Keratinocyte (primary cell): ENCODE measurements around the gene LDLRAD4. TPM values are rescaled to one million over a fixed set of nuclear protein-coding genes. Genes with fewer than 3 reads are reported as not detected.

Experiments
- DNase-seq: peaks from one replicate; pipeline ENCODE4 v3.0.0-alpha.2; 2011; ENCODE audit warnings: low read depth, missing footprints, low spot score
- FAIRE-seq: peaks from 2 replicates; lab custom pipeline; 2011; peaks lifted over from hg19 to GRCh38; lab: Jason Lieb, UNC
- H2AFZ ChIP-seq: 2 replicates; pipeline ENCODE4 v1.6.0; 2012; ENCODE audit warnings: low read length, control low read depth, inconsistent platforms; ENCODE audit not compliant: control insufficient read depth
- H3K27ac ChIP-seq: 2 replicates; pipeline ENCODE4 v1.5.1; 2011; ENCODE audit warnings: low read length; ENCODE audit not compliant: control insufficient read depth, insufficient read depth
- H3K27me3 ChIP-seq: 3 replicates; pipeline ENCODE4 v1.6.0; 2011; ENCODE audit warnings: low read length; ENCODE audit not compliant: control insufficient read depth, insufficient read depth; ENCODE audit errors: extremely low read depth
- H3K36me3 ChIP-seq, 2 experiments: 2 replicates in 1 of 2; 3 replicates in 1 of 2; pipeline ENCODE4 v1.5.1; 2011; ENCODE audit warnings: low read length in 2 of 2, mild to moderate bottlenecking in 1 of 2; ENCODE audit not compliant: control insufficient read depth in 2 of 2, insufficient read depth in 2 of 2; ENCODE audit errors: extremely low read depth in 1 of 2
- H3K4me1 ChIP-seq: 3 replicates; pipeline ENCODE4 v1.5.1; 2011; ENCODE audit warnings: low read length; ENCODE audit not compliant: control insufficient read depth, insufficient read depth; ENCODE audit errors: extremely low read depth
- H3K4me2 ChIP-seq: 3 replicates; pipeline ENCODE4 v1.6.0; 2011; ENCODE audit warnings: low read depth, low read length; ENCODE audit not compliant: control insufficient read depth, insufficient read depth; ENCODE audit errors: extremely low read depth
- H3K4me3 ChIP-seq, 3 experiments: fragments of 200-600 bp in 1 of 3; sonication (generic) in 1 of 3; 2 replicates in 2 of 3; 3 replicates in 1 of 3; pipeline ENCODE4 v1.5.1; 2011 to 2016; ENCODE audit warnings: low read length in 3 of 3, mild to moderate bottlenecking in 3 of 3, control low read depth in 2 of 3, inconsistent platforms in 1 of 3, low read depth in 1 of 3, mixed read lengths in 1 of 3, mixed run types in 1 of 3, moderate library complexity in 1 of 3; ENCODE audit not compliant: control insufficient read depth in 2 of 3, insufficient read depth in 2 of 3; ENCODE audit errors: extremely low read depth in 1 of 3
- H3K79me2 ChIP-seq: 2 replicates; pipeline ENCODE4 v1.6.0; 2012; ENCODE audit warnings: low read length; ENCODE audit not compliant: control insufficient read depth, insufficient read depth
- H3K9ac ChIP-seq: 3 replicates; pipeline ENCODE4 v1.6.0; 2011; ENCODE audit warnings: low read length; ENCODE audit not compliant: control insufficient read depth, insufficient read depth; ENCODE audit errors: extremely low read depth
- H3K9me1 ChIP-seq: 3 replicates; pipeline ENCODE4 v1.6.0; 2011; ENCODE audit warnings: low read length; ENCODE audit not compliant: control insufficient read depth, insufficient read depth; ENCODE audit errors: extremely low read depth
- H3K9me3 ChIP-seq: 2 replicates; pipeline ENCODE4 v1.5.1; 2012; ENCODE audit warnings: low read depth, low read length; ENCODE audit not compliant: control insufficient read depth
- H4K20me1 ChIP-seq: 3 replicates; pipeline ENCODE4 v1.6.0; 2011; ENCODE audit warnings: low read length; ENCODE audit not compliant: control insufficient read depth, insufficient read depth; ENCODE audit errors: extremely low read depth
- EZH2 ChIP-seq: IDR thresholded peaks from one replicate; pipeline ENCODE4 v1.6.1; 2012; ENCODE audit warnings: inconsistent platforms, mild to moderate bottlenecking, low read length, moderate library complexity
- dilution Hi-C: fragments of 300-500 bp; cut with MboI; formaldehyde crosslinking; loops from one replicate; pipeline ENCODE4 v1.7.0; 2020; ENCODE audit warnings: low sequenced_read_pairs; ENCODE audit not compliant: extremely low pct_ligation_motif_present
- polyA plus RNA-seq, 5 experiments: library from polyadenylated mRNA; depleted of rRNA in 3 of 5; stranded (reverse) in 3 of 5; stranded (forward) in 1 of 5; unstranded in 1 of 5; fragments of >200 nt; gene quantifications; 1 replicate in 1 of 5; 2 replicates in 3 of 5; 3 replicates in 1 of 5; pipeline versions ENCODE4 v1.2.1 to v1.2.3, GENCODE V29; 2011 to 2012; ENCODE audit warnings: missing spikeins in 2 of 5, low read depth in 1 of 5, low replicate concordance in 1 of 5
- TF ChIP-seq, protein P1 (sequence below), 3 experiments: IDR thresholded peaks in 1 of 3; conservative IDR thresholded peaks in 1 of 3; optimal IDR thresholded peaks in 1 of 3; 2 replicates in 2 of 3; 3 replicates in 1 of 3; pipeline versions ENCODE3 to v1.5.1; 2011; ENCODE audit warnings: low read length in 3 of 3, mild to moderate bottlenecking in 3 of 3, moderate library complexity in 2 of 3, control low read depth in 1 of 3, inconsistent platforms in 1 of 3; ENCODE audit not compliant: insufficient read depth in 2 of 3; ENCODE audit errors: extremely low read depth in 1 of 3

LDLRAD4 gene
- polyA plus RNA-seq, 1 donor (not counting 4 experiments of a cell fraction or from before 2014, with no cell fraction given), result not detected

DNA sequence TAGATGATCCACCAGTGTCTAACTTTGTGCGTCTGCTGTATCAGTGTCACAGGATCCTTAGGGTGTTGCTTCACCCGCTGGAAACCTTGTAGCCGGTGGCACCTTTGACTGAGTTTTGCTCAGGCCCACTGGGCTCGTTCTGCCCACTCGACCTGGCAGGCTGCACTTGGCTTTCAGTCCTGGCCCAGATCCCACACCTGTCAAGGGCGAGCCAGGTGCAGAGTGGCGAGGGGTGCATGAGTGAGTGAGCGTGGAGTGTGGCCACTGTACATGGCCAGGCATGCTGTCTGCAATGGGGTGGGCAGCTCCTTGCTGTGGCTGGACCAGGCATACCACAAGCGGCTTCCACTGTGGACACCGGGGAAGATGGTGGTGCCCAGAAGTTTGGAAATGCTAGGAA lies 328.8 kb downstream of the LDLRAD4 start:
- H3K27me3 ChIP-seq, result no peaks in the 10 kb centered on the region
- H3K9me1 ChIP-seq, result no peaks in the 10 kb centered on the region
- H3K9ac ChIP-seq, result no peak overlapping the region
- TF ChIP-seq, protein P1, sequence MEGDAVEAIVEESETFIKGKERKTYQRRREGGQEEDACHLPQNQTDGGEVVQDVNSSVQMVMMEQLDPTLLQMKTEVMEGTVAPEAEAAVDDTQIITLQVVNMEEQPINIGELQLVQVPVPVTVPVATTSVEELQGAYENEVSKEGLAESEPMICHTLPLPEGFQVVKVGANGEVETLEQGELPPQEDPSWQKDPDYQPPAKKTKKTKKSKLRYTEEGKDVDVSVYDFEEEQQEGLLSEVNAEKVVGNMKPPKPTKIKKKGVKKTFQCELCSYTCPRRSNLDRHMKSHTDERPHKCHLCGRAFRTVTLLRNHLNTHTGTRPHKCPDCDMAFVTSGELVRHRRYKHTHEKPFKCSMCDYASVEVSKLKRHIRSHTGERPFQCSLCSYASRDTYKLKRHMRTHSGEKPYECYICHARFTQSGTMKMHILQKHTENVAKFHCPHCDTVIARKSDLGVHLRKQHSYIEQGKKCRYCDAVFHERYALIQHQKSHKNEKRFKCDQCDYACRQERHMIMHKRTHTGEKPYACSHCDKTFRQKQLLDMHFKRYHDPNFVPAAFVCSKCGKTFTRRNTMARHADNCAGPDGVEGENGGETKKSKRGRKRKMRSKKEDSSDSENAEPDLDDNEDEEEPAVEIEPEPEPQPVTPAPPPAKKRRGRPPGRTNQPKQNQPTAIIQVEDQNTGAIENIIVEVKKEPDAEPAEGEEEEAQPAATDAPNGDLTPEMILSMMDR (optimal IDR thresholded peaks at IDR 0.05 in 1 of 3, IDR thresholded peaks at IDR 0.05 in 1 of 3, conservative IDR thresholded peaks at IDR 0.05 in 1 of 3; ENCODE audit: extremely low read depth in 1 of 3, insufficient read depth in 2 of 3, low read length in 3 of 3), result no peak
- no peak for TF ChIP-seq EZH2
- H4K20me1 ChIP-seq, result no peaks in the 10 kb centered on the region
- H3K27ac ChIP-seq, result no peak overlapping the region
- no peaks in the 10 kb centered on the region for H3K9me3 ChIP-seq
- no peaks in the 10 kb centered on the region for H3K4me1 ChIP-seq
- no peaks in the 10 kb centered on the region for H3K79me2 ChIP-seq
- FAIRE-seq (no peak), DNase-seq (no peak)
- H3K4me3 ChIP-seq, result no peak overlapping the region
- no peak overlapping the region for H3K4me2 ChIP-seq
- dilution Hi-C loops, result no loop called here
- no peaks in the 10 kb centered on the region for H3K36me3 ChIP-seq
- no peak overlapping the region for H2AFZ ChIP-seq

DNA sequence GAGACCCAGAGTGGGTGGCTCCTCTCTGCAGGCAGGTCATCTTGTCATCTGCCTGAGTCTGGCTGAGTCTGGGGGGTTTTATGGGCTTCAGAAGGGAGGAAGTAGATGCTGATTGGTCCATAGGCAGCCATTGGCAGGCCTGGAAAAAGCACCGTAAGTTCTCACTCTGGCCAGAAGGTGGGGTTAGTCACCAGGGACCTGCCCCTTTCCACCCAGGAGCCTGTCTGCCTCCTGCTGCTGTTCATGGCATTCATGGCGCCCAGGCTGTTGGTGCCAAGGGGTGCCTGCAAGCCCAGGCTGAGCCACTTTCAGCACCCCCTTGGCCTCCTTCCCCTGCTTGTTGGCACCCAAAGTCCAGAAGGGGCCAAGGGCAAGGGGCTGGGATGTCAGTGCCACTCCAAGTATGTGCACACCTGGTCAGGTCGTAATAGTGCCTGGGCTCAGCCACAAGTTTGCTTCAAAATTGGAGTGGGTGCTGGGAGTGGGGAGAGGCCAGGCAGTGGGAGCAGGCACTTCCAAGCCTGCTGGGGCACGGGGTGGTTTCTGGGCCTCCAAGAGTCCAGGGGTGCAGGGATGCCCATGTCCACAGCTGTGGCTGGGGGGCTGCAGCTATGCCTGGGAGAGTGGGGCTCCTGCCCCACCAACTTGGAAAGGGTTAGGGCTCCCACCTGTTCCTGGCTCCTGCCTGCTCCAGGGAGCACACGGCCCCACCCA lies 329.7 kb downstream of the LDLRAD4 start:
- H3K9ac ChIP-seq, result no peak overlapping the region
- no peak overlapping the region for H3K27ac ChIP-seq
- dilution Hi-C loops, result no loop called here
- no peak overlapping the region for H3K4me2 ChIP-seq
- no peaks in the 10 kb centered on the region for H3K79me2 ChIP-seq
- H3K9me3 ChIP-seq, result no peaks in the 10 kb centered on the region
- no peaks in the 10 kb centered on the region for H3K4me1 ChIP-seq
- H2AFZ ChIP-seq, result no peak overlapping the region
- no peak for DNase-seq
- no peaks in the 10 kb centered on the region for H3K27me3 ChIP-seq
- no peaks in the 10 kb centered on the region for H3K36me3 ChIP-seq
- no peak overlapping the region for H3K4me3 ChIP-seq
- H3K9me1 ChIP-seq, result no peaks in the 10 kb centered on the region
- FAIRE-seq, result no peak
- no peaks in the 10 kb centered on the region for H4K20me1 ChIP-seq
- TF ChIP-seq EZH2, result no peak
- TF ChIP-seq, protein P1 (optimal IDR thresholded peaks at IDR 0.05 in 1 of 3, IDR thresholded peaks at IDR 0.05 in 1 of 3, conservative IDR thresholded peaks at IDR 0.05 in 1 of 3; ENCODE audit: extremely low read depth in 1 of 3, insufficient read depth in 2 of 3, low read length in 3 of 3), result no peak
